ENCODE measurements around the gene BCL6B. TPM values are rescaled to one million over a fixed set of nuclear protein-coding genes. Genes with fewer than 3 reads are reported as not detected.
A peak's percentile ranks its signal among the peaks of the same experiment; 100 is the strongest.

The BCL6B gene
- total and polyA plus RNA-seq, 10 of the 15 experiments (the other 5 are each of a cell fraction or from before 2014, with no cell fraction given) = 0.06 to 0.85 (median 0.11) TPM; not detected in 1

GRCh38 chr17:7035591-7036368 is 12.9 kb downstream of the BCL6B start, which contains the start of gene SLC16A13 (continued):
- no peak for TF ChIP-seq CTCF (IDR thresholded peaks at IDR 0.05 in 2 of 3, conservative IDR thresholded peaks at IDR 0.05 in 1 of 3; ENCODE audit: control insufficient read depth in 2 of 3, extremely low read depth in 1 of 3, insufficient read depth in 1 of 3, low read depth in 3 of 3, low read length in 3 of 3)

- no peak for FAIRE-seq
- WGBS (ENCODE audit: insufficient coverage, insufficient replicate concordance, low lambda C conversion rate, missing lambda C conversion rate) = 90% methylated on average over 18 of the region's 19 CpGs
- no TSS peak for BruUV-seq (replicated peaks)
Measured at GRCh38 chr17:7038025-7038862, 15.4 kb downstream of the BCL6B start.

More at GRCh38 chr17:7038025-7038862, 15.4 kb downstream of the BCL6B start:
- no peaks in the 10 kb centered on the region for H3K9me3 ChIP-seq (replicated peaks; ENCODE audit: control insufficient read depth, insufficient read depth, low read length)
- H3K79me2 ChIP-seq (ENCODE audit: control insufficient read depth, insufficient read depth, low read length) = peaks cover 18% of the 10 kb centered on the region
- no peaks in the 10 kb centered on the region for H4K20me1 ChIP-seq (ENCODE audit: control insufficient read depth, insufficient read depth)
- peak overlapping the region; percentile 27 for H3K4me2 ChIP-seq (ENCODE audit: control insufficient read depth, insufficient read depth)
- SMC1A ChIA-PET (ENCODE audit: uncharacterized antibody, unreplicated experiment) = interaction anchor here (0.8 to 1.7 kb wide), 7 partner anchors 7 to 127 kb away, joined by 3 to 8 read pairs (median 4); no protein-coding TSS in a partner anchor
- ATAC-seq (no peak), DNase-seq (ENCODE audit: low read depth, low spot score) (no peak)
- H3K36me3 ChIP-seq (ENCODE audit: control insufficient read depth in 2 of 2, insufficient read depth in 2 of 2, low read length in 1 of 2) = no peaks in the 10 kb centered on the region; a peak in 1 of 4 replicates
- peaks cover 0 to 2% of the 10 kb centered on the region in 2 experiments; a peak in 2 of 4 replicates for H3K27me3 ChIP-seq (replicated peaks in 1 of 2; ENCODE audit: control insufficient read depth in 2 of 2, insufficient read depth in 2 of 2, low read length in 1 of 2)
- POLR2A ChIA-PET = interaction anchor here (0.6 to 1.4 kb wide), 7 partner anchors 15 to 267 kb away, joined by 3 to 9 read pairs (median 4); no protein-coding TSS in a partner anchor
- RAD21 ChIA-PET (ENCODE audit: unreplicated experiment) = interaction anchor here (0.9 to 2.1 kb wide), 3 partner anchors 16 to 23 kb away, joined by 3 to 8 read pairs (median 7); a partner anchor contains a TSS
- H2AFZ ChIP-seq (ENCODE audit: control insufficient read depth, low read depth, low read length) = no peak overlapping the region
- CTCF ChIA-PET = interaction anchor here (0.6 to 4.5 kb wide), 8 partner anchors 7 to 127 kb away, joined by 3 to 40 read pairs (median 5); partner anchors contain the start of genes BCL6B and SLC16A11
- H3K9ac ChIP-seq (ENCODE audit: control insufficient read depth, insufficient read depth, low read length) = no peak overlapping the region
- TF ChIP-seq TCF12 (IDR thresholded peaks at IDR 0.05; ENCODE audit: low read depth, low read length) = no peak
- TF ChIP-seq ATF7 (IDR thresholded peaks at IDR 0.05; ENCODE audit: low read depth) = no peak
- TF ChIP-seq CTCF (IDR thresholded peaks at IDR 0.05 in 2 of 3, conservative IDR thresholded peaks at IDR 0.05 in 1 of 3; ENCODE audit: control insufficient read depth in 2 of 3, extremely low read depth in 1 of 3, insufficient read depth in 1 of 3, low read depth in 3 of 3, low read length in 3 of 3) = peak; percentile 1 to 17 (median 4); a peak in 1 of 6 replicates
- 0 out of 3 replicates have a peak, but pooled peaks of 1 of the 2 experiments have one; percentile 3 for TF ChIP-seq EGR1 (IDR thresholded peaks at IDR 0.05; ENCODE audit: borderline replicate concordance in 1 of 2, low read depth in 2 of 2, low read length in 2 of 2)
- TF ChIP-seq WRNIP1 (IDR thresholded peaks at IDR 0.05; ENCODE audit: borderline replicate concordance, low read depth, low read length) = no peak
- TF ChIP-seq POLR2A (IDR thresholded peaks at IDR 0.05; ENCODE audit: low read depth, low read length) = no peak
- TF ChIP-seq, protein P1, sequence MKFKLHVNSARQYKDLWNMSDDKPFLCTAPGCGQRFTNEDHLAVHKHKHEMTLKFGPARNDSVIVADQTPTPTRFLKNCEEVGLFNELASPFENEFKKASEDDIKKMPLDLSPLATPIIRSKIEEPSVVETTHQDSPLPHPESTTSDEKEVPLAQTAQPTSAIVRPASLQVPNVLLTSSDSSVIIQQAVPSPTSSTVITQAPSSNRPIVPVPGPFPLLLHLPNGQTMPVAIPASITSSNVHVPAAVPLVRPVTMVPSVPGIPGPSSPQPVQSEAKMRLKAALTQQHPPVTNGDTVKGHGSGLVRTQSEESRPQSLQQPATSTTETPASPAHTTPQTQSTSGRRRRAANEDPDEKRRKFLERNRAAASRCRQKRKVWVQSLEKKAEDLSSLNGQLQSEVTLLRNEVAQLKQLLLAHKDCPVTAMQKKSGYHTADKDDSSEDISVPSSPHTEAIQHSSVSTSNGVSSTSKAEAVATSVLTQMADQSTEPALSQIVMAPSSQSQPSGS (IDR thresholded peaks at IDR 0.05; ENCODE audit: low read length) = no peak
- H3K4me1 ChIP-seq (ENCODE audit: control insufficient read depth, insufficient read depth, low read length) = peaks cover 18% of the 10 kb centered on the region
- H3K4me3 ChIP-seq = no peak overlapping the region; the same call in 1 of the 2 replicates
- intact Hi-C loops (cut with micrococcal nuclease; ENCODE audit: unreplicated experiment) = no loop called here
- H3K27ac ChIP-seq (ENCODE audit: control insufficient read depth, insufficient read depth) = no peak overlapping the region
- in situ Hi-C loops (cut with MboI) = loop anchor here (25.0 kb wide), 1 partner anchor 524 kb away; the partner anchor contains the start of genes SENP3 and TNFSF13

All from GM12878 (cell line).